ENCODE results near the gene DIAPH3.
"Not testable (repeated sequence)": the region's sequence is repeated elsewhere in the genome, so short reads cannot be mapped to it uniquely, and the experiment has no call there.

DNA sequence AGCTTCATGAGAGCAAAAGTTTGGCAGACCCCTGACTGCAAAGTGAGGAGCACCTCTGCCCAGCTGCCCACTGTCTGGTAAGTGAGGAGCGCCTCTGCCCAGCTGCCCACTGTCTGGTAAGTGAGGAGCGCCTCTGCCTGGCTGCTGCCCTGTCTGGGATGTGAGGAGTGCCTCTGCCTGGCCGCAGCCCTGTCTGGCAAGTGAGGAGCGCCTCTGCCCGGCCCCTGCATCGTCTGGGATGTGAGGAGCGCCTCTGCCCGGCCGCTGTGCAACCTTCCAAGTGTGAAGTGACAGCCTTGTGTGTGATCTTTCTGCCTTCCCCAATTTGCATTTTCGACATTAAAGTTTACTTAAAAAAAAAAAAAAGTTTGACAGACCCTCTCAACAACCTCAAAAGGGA, 41.8 kb upstream of the DIAPH3 start:
- TF ChIP-seq, protein P1, sequence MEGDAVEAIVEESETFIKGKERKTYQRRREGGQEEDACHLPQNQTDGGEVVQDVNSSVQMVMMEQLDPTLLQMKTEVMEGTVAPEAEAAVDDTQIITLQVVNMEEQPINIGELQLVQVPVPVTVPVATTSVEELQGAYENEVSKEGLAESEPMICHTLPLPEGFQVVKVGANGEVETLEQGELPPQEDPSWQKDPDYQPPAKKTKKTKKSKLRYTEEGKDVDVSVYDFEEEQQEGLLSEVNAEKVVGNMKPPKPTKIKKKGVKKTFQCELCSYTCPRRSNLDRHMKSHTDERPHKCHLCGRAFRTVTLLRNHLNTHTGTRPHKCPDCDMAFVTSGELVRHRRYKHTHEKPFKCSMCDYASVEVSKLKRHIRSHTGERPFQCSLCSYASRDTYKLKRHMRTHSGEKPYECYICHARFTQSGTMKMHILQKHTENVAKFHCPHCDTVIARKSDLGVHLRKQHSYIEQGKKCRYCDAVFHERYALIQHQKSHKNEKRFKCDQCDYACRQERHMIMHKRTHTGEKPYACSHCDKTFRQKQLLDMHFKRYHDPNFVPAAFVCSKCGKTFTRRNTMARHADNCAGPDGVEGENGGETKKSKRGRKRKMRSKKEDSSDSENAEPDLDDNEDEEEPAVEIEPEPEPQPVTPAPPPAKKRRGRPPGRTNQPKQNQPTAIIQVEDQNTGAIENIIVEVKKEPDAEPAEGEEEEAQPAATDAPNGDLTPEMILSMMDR (IDR thresholded peaks at IDR 0.05) = not testable (repeated sequence)
- not testable (repeated sequence) for TF ChIP-seq POLR2A (IDR thresholded peaks at IDR 0.05)
